Natural killer cell (primary cell): ENCODE data around the gene SLC5A3. TPM values are rescaled to one million over a fixed set of nuclear protein-coding genes. Genes with fewer than 3 reads are reported as not detected.

ENCODE experiments used
- ATAC-seq, 3 donors: fragments of 150-1000 bp in 2 of 3; fragments of 200-7000 bp in 1 of 3; cut with Tn5 transposase; 1 replicate in 1 of 3; 2 replicates in 2 of 3; pipeline ENCODE4 v1.10.0; 2021; ENCODE audit warnings: mild to moderate bottlenecking in 2 of 3, moderate library complexity in 2 of 3
- DNase-seq, 2 donors: peaks; one replicate each; pipeline versions ENCODE4 v3.0.0 to v3.0.0-alpha.2; 2013 to 2021; ENCODE audit warnings: mixed read lengths in 1 of 2
- H3K27ac ChIP-seq: one replicate; pipeline ENCODE4 v1.5.1; 2013; ENCODE audit warnings: mild to moderate bottlenecking, low read length
- H3K27me3 ChIP-seq: one replicate; pipeline ENCODE4 v1.6.1; 2013; ENCODE audit warnings: low read length; ENCODE audit not compliant: control insufficient read depth, insufficient read depth
- H3K36me3 ChIP-seq: one replicate; pipeline ENCODE4 v1.6.1; 2013; ENCODE audit warnings: low read length; ENCODE audit not compliant: control insufficient read depth, insufficient read depth
- H3K4me1 ChIP-seq: one replicate; pipeline ENCODE4 v1.6.1; 2013; ENCODE audit warnings: low read length; ENCODE audit not compliant: control insufficient read depth, insufficient read depth
- H3K4me3 ChIP-seq: one replicate; pipeline ENCODE4 v1.5.1; 2013; ENCODE audit warnings: low read length
- H3K9me3 ChIP-seq: one replicate; pipeline ENCODE4 v1.6.1; 2013; ENCODE audit warnings: low read length; ENCODE audit not compliant: control insufficient read depth, insufficient read depth
- H3K27ac Mint-ChIP-seq, 2 donors: one replicate each; pipeline ENCODE4 v1.8.0; 2022; ENCODE audit warnings: mild to moderate bottlenecking in 2 of 2, mixed read lengths in 2 of 2, moderate library complexity in 1 of 2
- H3K27me3 Mint-ChIP-seq, 2 donors: one replicate each; pipeline ENCODE4 v1.8.0; 2022; ENCODE audit warnings: low read depth in 2 of 2, mixed read lengths in 2 of 2
- H3K36me3 Mint-ChIP-seq: one replicate; pipeline ENCODE4 v1.8.0; 2022; ENCODE audit warnings: mixed read lengths
- H3K4me1 Mint-ChIP-seq, 2 donors: one replicate each; pipeline ENCODE4 v1.8.0; 2022; ENCODE audit warnings: mixed read lengths in 2 of 2
- H3K4me3 Mint-ChIP-seq: one replicate; pipeline ENCODE4 v1.8.0; 2022; ENCODE audit warnings: mild to moderate bottlenecking, moderate library complexity, mixed read lengths
- H3K9me3 Mint-ChIP-seq, 2 donors: one replicate each; pipeline ENCODE4 v1.8.0; 2022; ENCODE audit warnings: mixed read lengths in 2 of 2
- WGBS: methylation state at CpG from one replicate; pipeline ENCODE4 v1.1.7; 2013; ENCODE audit warnings: missing lambda C conversion rate; ENCODE audit not compliant: insufficient coverage; 5-methylcytosine and 5-hydroxymethylcytosine counted together
- intact Hi-C: fragments of 100-400 bp; cut with micrococcal nuclease; formaldehyde crosslinking; loops from one replicate; pipeline ENCODE4 v1.14.2; 2022
- total RNA-seq, 4 donors: library from RNA; stranded (reverse); fragments of 120-200 nt in 1 of 4; gene quantifications; one replicate each; pipeline versions ENCODE4 v1.2.3 to v1.2.4, GENCODE V29; 2013 to 2022
- TF ChIP-seq, protein P1 (sequence below): fragments of 200-600 bp; IDR thresholded peaks from one replicate; pipeline ENCODE4 v1.8.0; 2022; ENCODE audit warnings: antibody characterized with exemption

Gene SLC5A3
- total RNA-seq, 3 donors from 2014 or later (not counting 1 experiment from before 2014, with no cell fraction given) = 14.5 to 25.1 (median 17.9) TPM

DNA sequence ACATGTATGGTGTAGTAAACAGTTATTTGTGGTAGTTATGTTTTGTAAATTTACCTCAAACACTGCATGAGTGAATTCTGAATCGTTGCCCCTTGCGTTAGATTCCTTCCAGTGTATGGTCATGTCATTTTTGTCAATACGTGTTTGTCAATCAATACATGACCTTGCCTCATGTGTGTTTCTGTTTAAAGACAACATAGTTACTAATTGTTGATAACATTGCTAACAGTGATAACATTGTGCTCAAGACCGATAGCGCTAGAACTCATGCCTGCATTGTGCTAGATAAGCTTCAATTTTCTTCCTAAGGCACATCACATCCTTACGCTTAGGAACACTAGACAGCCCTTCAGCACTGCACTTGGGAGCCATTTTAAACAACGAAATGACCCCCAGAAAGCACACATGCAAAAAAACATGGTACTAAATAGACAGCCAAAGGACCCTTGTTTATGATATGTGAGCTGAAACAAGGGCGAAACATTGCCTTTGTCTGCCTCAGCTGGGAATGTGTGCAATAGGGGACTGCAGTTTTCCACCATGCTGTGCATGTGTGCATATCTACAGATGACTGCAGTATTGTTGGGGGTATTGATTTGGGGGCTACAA lies 37.3 kb downstream of the SLC5A3 start:
- intact Hi-C loops = no loop called here
- Histone ChIP-seq H3K36me3 (no peaks in the 10 kb centered on the region), H3K27ac (no peak overlapping the region), H3K9me3 (no peaks in the 10 kb centered on the region), H3K27me3 (no peaks in the 10 kb centered on the region), H3K4me1 (no peaks in the 10 kb centered on the region), H3K4me3 (no peak overlapping the region)
- Mint-ChIP-seq H3K4me1 (peaks cover 80 to 88% of the 10 kb centered on the region in 2 donors), H3K4me3 (no peak overlapping the region), H3K36me3 (no peaks in the 10 kb centered on the region), H3K9me3 (no peaks in the 10 kb centered on the region), H3K27me3 (no peaks in the 10 kb centered on the region), H3K27ac (no peak overlapping the region)
- TF ChIP-seq, protein P1, sequence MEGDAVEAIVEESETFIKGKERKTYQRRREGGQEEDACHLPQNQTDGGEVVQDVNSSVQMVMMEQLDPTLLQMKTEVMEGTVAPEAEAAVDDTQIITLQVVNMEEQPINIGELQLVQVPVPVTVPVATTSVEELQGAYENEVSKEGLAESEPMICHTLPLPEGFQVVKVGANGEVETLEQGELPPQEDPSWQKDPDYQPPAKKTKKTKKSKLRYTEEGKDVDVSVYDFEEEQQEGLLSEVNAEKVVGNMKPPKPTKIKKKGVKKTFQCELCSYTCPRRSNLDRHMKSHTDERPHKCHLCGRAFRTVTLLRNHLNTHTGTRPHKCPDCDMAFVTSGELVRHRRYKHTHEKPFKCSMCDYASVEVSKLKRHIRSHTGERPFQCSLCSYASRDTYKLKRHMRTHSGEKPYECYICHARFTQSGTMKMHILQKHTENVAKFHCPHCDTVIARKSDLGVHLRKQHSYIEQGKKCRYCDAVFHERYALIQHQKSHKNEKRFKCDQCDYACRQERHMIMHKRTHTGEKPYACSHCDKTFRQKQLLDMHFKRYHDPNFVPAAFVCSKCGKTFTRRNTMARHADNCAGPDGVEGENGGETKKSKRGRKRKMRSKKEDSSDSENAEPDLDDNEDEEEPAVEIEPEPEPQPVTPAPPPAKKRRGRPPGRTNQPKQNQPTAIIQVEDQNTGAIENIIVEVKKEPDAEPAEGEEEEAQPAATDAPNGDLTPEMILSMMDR = no peak
- DNase-seq (no peak), ATAC-seq (no peak)
- 98% methylated on average over 7 of the region's 8 CpGs for WGBS

DNA sequence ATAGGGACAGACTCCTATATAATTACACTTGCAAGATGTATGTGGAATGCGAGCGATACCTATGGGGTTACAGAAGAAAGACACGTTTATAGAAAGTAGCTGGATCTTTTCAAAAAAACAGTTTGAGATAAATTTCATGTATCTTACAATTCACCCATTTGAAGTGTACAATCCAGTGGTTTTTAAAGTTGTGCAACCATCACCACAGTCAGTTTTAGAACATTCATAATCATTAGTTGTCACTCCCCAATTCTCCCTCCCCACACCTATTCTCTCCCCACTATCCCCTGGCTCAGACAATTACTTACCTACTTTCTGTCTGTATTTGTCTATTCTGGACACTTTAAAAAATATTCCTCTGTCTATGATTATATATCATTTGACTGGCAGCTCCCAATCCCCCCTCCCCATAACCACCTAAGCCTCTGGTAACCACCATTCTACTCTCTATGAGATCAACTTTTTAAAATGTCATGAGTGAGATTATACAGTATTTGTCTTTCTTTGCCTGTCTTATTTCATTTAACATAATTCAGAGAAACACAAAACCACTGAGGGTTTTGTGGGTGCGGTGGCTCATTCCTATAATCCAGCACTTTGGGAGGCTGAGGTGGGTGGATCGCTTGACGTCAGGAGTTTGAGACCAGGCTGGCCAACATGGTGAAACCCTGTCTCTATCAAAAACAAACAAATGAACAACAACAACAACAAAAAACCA lies 39.1 kb downstream of the SLC5A3 start:
- peak overlapping the region; percentile 10 to 82 for H3K27ac Mint-ChIP-seq
- no peak overlapping the region for H3K4me3 Mint-ChIP-seq
- H3K9me3 Mint-ChIP-seq = no peaks in the 10 kb centered on the region
- H3K27me3 Mint-ChIP-seq = no peaks in the 10 kb centered on the region
- no peak for ATAC-seq
- H3K4me1 Mint-ChIP-seq = peaks cover 79 to 91% of the 10 kb centered on the region in 2 donors
- no peak overlapping the region for H3K4me3 ChIP-seq
- DNase-seq = no peak
- H3K36me3 ChIP-seq = no peaks in the 10 kb centered on the region
- no peak overlapping the region for H3K27ac ChIP-seq
- TF ChIP-seq, protein P1 = no peak
- H3K27me3 ChIP-seq = no peaks in the 10 kb centered on the region
- no peaks in the 10 kb centered on the region for H3K4me1 ChIP-seq
- intact Hi-C loops = no loop called here
- no peaks in the 10 kb centered on the region for H3K36me3 Mint-ChIP-seq
- 82% methylated on average over 1 of the region's 6 CpGs for WGBS
- no peaks in the 10 kb centered on the region for H3K9me3 ChIP-seq

DNA sequence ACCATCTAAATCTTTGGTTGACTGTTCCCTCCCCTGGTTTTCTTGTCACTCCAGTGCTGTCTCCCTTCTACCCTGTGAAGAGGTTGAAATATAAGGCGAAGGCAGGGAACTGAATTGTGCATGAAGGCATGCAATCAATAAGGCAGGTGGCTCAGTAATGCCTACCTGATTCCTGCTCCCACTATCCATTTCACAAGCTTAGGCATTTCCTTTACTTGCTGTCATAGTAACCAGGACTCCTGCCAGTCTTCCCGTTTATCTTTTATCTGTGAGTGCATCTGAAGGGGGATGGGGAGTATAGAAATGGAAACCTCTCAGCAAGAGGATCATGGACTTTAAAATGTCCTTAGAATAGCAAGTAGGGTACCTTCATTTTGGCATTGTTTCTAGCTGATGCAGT lies 40.5 kb downstream of the SLC5A3 start:
- Mint-ChIP-seq H3K4me3 (no peak overlapping the region), H3K27ac (peak overlapping the region; percentile 34 to 67), H3K36me3 (no peaks in the 10 kb centered on the region)

More for the DNA sequence above, 40.5 kb downstream of the SLC5A3 start:
- Histone ChIP-seq H3K4me3 (no peak overlapping the region), H3K4me1 (no peaks in the 10 kb centered on the region), H3K27ac (no peak overlapping the region), H3K9me3 (no peaks in the 10 kb centered on the region), H3K27me3 (no peaks in the 10 kb centered on the region), H3K36me3 (no peaks in the 10 kb centered on the region)
- TF ChIP-seq, protein P1 = no peak
- 100% methylated on average over 1 of the region's 2 CpGs for WGBS
- intact Hi-C loops = no loop called here
- DNase-seq (no peak), ATAC-seq (no peak)
- no peaks in the 10 kb centered on the region for H3K9me3 Mint-ChIP-seq
- peaks cover 75 to 79% of the 10 kb centered on the region in 2 donors for H3K4me1 Mint-ChIP-seq
- H3K27me3 Mint-ChIP-seq = no peaks in the 10 kb centered on the region
